ENCODE data around the gene KIF22.
A peak's percentile ranks its signal among the peaks of the same experiment; 100 is the strongest.
"Not testable (repeated sequence)": the region's sequence is repeated elsewhere in the genome, so short reads cannot be mapped to it uniquely, and the experiment has no call there.

The KIF22 gene

GRCh38 chr16:29815032-29815721 is 24.6 kb downstream of the KIF22 start:
- peak; percentile 20 for DNase-seq

DNA sequence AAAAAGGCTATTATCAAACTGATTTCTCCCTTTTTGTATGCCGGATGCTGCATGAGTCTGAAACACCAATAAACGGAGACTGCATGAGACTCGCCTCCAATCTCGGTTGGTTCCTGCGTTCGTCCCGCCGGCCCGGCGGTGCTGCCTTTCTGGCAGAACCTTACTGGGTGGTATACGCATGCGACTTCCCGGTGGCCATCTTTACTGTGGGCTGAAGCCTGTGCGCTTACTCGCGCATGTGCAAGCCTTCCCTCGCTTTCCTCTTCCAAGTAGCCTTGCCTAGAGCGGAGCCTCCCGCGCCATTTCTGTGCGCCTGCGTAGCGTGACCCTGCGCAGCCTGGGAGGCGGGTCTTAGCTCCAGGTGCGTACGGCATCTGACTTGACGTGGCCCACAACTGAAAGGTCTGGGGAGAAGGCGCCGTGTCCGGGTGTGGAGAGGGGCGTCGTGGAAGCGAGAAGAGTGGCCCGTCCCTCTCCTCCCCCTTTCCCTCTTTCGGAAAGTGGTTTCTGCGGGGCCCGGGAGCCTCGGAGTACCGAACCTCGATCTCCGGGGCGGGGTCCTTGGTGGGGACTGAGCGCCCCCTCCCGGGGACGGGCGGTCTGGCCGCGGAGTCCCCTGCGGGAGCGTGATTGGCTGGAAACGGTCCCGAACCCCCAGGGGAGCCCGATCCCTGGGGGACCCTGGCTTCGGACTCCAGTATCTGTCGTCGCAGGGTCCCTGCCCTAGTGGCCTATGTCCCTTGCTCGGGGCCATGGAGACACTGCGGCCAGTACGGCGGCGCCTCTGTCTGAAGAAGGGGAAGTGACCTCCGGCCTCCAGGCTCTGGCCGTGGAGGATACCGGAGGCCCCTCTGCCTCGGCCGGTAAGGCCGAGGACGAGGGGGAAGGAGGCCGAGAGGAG is 25.5 kb downstream of the KIF22 start, which contains the start of gene PAGR1:
Gene PAGR1 (plus strand): TSS at position 360 of the 901 bp plus-strand sequence. CDS start 374 bp downstream, at position 734.
- peak; percentile 99 for DNase-seq

DNA sequence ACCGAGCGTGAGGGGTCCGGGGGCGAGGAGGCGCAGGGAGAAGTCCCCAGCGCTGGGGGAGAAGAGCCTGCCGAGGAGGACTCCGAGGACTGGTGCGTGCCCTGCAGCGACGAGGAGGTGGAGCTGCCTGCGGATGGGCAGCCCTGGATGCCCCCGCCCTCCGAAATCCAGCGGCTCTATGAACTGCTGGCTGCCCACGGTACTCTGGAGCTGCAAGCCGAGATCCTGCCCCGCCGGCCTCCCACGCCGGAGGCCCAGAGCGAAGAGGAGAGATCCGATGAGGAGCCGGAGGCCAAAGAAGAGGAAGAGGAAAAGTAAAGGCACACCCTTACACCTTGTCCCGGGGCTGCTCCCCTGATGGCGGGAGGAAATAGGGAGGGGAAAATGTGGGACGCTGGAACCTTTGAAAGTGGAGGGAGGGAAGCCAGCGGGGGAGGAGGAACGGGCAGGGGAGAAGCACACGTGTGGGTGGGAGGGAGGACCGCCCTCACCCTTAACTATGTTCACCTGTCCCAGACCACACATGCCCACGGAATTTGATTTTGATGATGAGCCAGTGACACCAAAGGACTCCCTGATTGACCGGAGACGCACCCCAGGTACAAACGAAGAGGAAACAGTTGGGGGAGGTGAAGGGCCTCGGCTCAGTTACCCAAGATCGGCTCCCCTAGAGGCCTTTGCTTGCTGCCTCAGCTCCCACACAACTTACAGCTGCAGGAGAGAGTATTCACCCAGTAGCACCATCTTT is 26.3 kb downstream of the KIF22 start:
- DNase-seq, result peak; percentile 67

- no peak for DNase-seq
These were observed 27.5 kb downstream of the KIF22 start for GRCh38 chr16:29818082-29818481.

- DNase-seq, result no peak
These were observed 29.0 kb downstream of the KIF22 start for GRCh38 chr16:29819506-29819905.

GRCh38 chr16:29820271-29820701 is 29.7 kb downstream of the KIF22 start, which contains the start of gene MVP:
Gene MVP, plus strand, starts transcription at chr16:29820462. Its CDS starts 10,088 bp downstream, at chr16:29830550.
- DNase-seq, result peak; percentile 66

GRCh38 chr16:29820730-29821642 is 30.4 kb downstream of the KIF22 start:
- DNase-seq, result no peak

DNA sequence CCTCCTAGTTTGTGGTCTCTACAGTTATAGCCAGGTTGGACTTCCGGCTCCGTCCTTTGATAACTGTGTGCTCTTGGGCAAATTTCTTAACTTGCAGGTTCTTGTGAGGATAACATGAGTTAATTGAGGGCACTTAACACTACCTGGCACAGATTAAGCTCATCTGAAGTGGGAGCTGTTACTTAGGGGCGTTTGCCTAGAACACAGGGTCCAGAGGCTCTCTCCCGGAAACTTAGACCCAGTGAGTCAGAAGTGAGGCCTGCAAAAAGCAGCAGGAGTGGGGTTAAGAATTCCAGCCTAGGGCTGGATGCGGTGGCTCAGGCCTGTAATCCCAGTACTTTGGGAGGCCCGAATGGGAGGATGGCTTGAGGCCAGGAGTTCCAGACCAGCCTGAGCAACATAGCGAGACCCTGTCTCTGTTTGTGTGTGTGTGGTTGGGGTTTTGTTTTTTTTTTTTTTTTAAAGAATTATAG is 31.1 kb downstream of the KIF22 start:
- peak; percentile 88 for DNase-seq

DNA sequence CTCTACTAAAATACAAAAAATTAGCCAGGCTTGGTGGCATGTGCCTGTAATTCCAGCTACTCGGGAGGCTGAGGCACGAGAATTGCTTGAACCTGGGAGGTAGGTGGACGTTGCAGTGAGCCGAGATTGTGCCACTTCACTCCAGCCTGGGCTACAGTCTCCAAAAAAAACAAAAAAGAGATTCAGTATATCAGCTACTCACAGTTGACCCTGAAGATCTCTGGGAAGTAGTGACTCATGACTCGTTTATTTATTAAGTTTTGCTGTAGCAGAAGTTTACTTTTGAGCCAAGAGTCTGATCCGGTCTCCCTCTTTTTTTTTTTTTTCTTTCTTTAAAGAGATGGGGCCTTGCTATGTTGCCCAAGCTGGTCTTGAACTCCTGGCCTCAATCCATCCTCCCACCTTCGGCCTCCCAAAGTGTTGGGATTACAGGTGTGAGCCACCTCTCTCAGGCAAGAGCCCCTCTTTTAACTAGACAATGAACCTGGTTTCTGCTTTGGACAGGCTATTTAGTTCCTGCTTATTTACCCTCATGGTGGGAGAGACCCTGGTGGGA is 34.1 kb downstream of the KIF22 start:
- peak; percentile 87 for DNase-seq

GRCh38 chr16:29825145-29826044 is 34.8 kb downstream of the KIF22 start:
- DNase-seq, result peak; percentile 87

GRCh38 chr16:29826342-29826695 is 35.8 kb downstream of the KIF22 start:
- DNase-seq, result no peak

DNA sequence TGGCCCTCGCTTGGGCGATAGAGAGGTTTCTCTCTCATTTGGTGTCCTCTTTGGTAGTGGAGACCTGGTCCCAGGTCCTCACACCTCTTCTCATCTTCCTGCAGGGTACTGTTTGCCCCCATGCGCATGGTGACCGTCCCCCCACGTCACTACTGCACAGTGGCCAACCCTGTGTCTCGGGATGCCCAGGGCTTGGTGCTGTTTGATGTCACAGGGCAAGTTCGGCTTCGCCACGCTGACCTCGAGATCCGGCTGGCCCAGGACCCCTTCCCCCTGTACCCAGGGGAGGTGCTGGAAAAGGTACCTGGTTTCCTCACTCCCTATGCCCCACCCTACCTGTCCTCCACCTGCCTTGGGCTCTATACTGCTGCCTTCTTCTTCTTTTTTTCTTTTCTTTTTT is 40.2 kb downstream of the KIF22 start:
- no peak for DNase-seq

DNA sequence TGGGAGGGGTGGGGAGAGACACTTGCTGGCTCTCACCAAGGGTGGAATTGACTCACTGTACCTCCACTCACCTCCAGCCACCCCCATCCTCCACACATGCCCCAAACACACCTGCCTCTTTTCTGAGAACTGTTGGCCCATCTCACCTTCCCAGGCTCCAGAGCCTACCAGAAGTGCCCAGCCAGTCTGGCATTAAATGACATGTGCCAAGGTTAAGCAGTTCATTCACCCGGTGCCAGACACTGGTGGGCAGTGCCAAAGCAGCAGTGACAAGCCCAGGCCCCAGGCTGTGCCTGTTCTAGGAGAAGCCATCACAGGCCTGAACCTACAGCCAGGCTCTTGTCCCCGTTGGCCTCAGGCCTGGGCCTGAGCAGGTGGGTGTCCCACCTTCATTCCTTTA is 40.9 kb downstream of the KIF22 start:
- no peak for DNase-seq

GRCh38 chr16:29833219-29833618 is 42.7 kb downstream of the KIF22 start:
- not testable (repeated sequence) for DNase-seq

- DNase-seq, result no peak
These were observed 43.5 kb downstream of the KIF22 start for GRCh38 chr16:29834079-29834478.

DNA sequence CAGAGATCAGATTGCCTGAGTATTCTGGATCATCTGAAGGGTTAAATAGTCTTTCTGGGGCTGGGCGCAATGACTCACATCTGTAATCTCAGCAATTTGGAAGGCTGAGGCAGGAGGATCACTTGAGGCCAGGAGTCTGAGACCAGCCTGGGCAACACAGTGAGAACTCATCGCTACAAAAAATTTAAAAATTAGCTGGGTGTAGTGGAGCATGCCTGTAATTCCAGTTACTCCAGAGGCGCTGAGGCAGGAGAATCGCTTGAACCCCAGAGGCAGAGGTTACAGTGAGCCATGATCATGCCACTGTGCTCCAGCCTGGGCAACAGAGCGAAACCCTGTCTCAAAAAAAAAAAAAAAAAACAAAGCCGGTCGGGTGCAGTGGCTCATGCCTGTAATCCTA is 45.4 kb downstream of the KIF22 start:
- DNase-seq, result no peak

DNA sequence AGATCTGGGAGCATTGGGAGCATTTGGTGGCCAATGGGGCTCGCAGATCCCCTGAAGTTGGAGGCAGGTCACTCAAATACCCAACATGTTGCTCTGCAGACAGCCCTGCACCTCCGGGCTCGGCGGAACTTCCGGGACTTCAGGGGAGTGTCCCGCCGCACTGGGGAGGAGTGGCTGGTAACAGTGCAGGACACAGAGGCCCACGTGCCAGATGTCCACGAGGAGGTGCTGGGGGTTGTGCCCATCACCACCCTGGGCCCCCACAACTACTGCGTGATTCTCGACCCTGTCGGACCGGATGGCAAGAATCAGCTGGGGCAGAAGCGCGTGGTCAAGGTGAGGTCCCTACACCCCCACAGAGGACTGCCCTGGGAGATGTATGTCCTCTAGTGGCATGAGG is 46.1 kb downstream of the KIF22 start:
- no peak for DNase-seq

GRCh38 chr16:29837841-29838240 is 47.3 kb downstream of the KIF22 start:
- no peak for DNase-seq

DNA sequence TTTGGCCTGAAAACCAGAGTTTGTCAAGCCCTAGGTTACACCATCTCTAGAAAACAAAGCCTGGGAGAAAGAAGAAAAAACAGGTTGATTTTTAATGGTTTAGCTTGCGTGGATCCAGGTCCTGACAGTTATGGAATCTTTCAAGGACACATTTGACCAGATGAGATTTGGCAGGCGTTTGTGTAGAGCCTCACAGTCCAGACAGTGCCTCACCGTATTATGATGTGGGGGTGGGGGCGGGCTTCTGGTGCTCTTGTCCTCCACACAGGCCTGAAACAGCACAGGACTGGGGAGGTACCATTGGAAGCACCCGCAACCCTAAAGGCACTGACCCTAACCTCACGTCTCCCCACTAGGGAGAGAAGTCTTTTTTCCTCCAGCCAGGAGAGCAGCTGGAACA is 49.3 kb downstream of the KIF22 start:
- DNase-seq, result no peak

- no peak for DNase-seq
These were observed 49.7 kb downstream of the KIF22 start for GRCh38 chr16:29840240-29840639.
